OCI-LY7 (cell line): ENCODE data around the gene DGKG. TPM values are rescaled to one million over a fixed set of nuclear protein-coding genes. Genes with fewer than 3 reads are reported as not detected.

ENCODE experiments used
- BruUV-seq: library from RNA; stranded (reverse); fragments of 400-500 nt; replicated peaks from 2 replicates; lab custom pipeline; 2021; lab: Mats Ljungman, UMichigan
- CTCF ChIA-PET: fragments of 300-600 bp; sonication (Branson Sonifier 250); formaldehyde crosslinking; loops from one replicate; lab custom pipeline; 2022; ENCODE audit warnings: antibody characterized with exemption; ENCODE audit not compliant: unreplicated experiment; lab: Charles Lee
- POLR2A ChIA-PET: fragments of 300-600 bp; sonication (Branson Sonifier 250); formaldehyde crosslinking; loops from one replicate; lab custom pipeline; 2022; ENCODE audit warnings: antibody characterized with exemption; lab: Charles Lee
- DNase-seq: peaks from one replicate; pipeline ENCODE4 v3.0.0-alpha.2; 2015; ENCODE audit warnings: low spot score
- H2AFZ ChIP-seq: fragments of 200-600 bp; sonication (generic), shearing (Covaris generic); 2 replicates; pipeline ENCODE4 v1.6.1; 2014; ENCODE audit warnings: mild to moderate bottlenecking, antibody characterized with exemption, low read length, moderate library complexity
- H3K27ac ChIP-seq: fragments of 200-600 bp; sonication (generic); 2 replicates; pipeline ENCODE4 v1.5.1; 2014; ENCODE audit warnings: mixed run types, low read depth, mild to moderate bottlenecking, moderate library complexity, low read length, inconsistent platforms; ENCODE audit not compliant: poor library complexity, severe bottlenecking
- H3K36me3 ChIP-seq: fragments of 200-600 bp; sonication (generic); 2 replicates; pipeline ENCODE4 v1.6.1; 2014; ENCODE audit warnings: mild to moderate bottlenecking, antibody characterized with exemption, low read length, moderate library complexity, mixed read lengths; ENCODE audit not compliant: insufficient read depth
- H3K4me1 ChIP-seq: fragments of 200-600 bp; sonication (generic); 2 replicates; pipeline ENCODE4 v1.5.1; 2014; ENCODE audit warnings: mild to moderate bottlenecking, low read length; ENCODE audit not compliant: insufficient read depth, poor library complexity, severe bottlenecking
- H3K4me2 ChIP-seq: fragments of 200-600 bp; sonication (generic); 2 replicates; pipeline ENCODE4 v1.6.1; 2014; ENCODE audit warnings: mild to moderate bottlenecking, low read length
- H3K4me3 ChIP-seq: fragments of 200-600 bp; sonication (generic); 2 replicates; pipeline ENCODE4 v1.5.1; 2014; ENCODE audit warnings: mild to moderate bottlenecking, low read depth, low read length; ENCODE audit not compliant: poor library complexity, severe bottlenecking
- H3K79me2 ChIP-seq: fragments of 200-600 bp; sonication (generic); 2 replicates; pipeline ENCODE4 v1.6.1; 2016; ENCODE audit warnings: low read depth, mild to moderate bottlenecking, low read length, moderate library complexity, mixed read lengths; ENCODE audit not compliant: insufficient read depth
- H3K9me2 ChIP-seq: fragments of 200-600 bp; sonication (generic); 2 replicates; pipeline ENCODE4 v1.6.1; 2016; ENCODE audit warnings: mild to moderate bottlenecking, low read length, mixed read lengths; ENCODE audit not compliant: insufficient read depth
- H3K9me3 ChIP-seq: fragments of 200-600 bp; sonication (generic); 2 replicates; pipeline ENCODE4 v1.6.1; 2014; ENCODE audit warnings: mild to moderate bottlenecking, mixed run types, low read length, mixed read lengths
- H4K20me1 ChIP-seq: fragments of 200-600 bp; sonication (generic); 2 replicates; pipeline ENCODE4 v1.6.1; 2014; ENCODE audit warnings: mild to moderate bottlenecking, antibody characterized with exemption, low read length, moderate library complexity, mixed read lengths; ENCODE audit not compliant: insufficient read depth
- CTCF ChIP-seq: fragments of 200-600 bp; sonication (generic); conservative IDR thresholded peaks from 2 replicates; pipeline ENCODE4 v1.5.1; 2014; ENCODE audit warnings: mild to moderate bottlenecking, antibody characterized with exemption, low read length, moderate library complexity, mixed read lengths
- EZH2phosphoT487 ChIP-seq: fragments of 200-600 bp; sonication (generic); IDR thresholded peaks from 2 replicates; pipeline ENCODE4 v1.6.1; 2018; ENCODE audit warnings: low read depth, borderline replicate concordance, mild to moderate bottlenecking, mixed run types, antibody characterized with exemption, low read length, moderate library complexity, mixed read lengths
- intact Hi-C: fragments of 100-400 bp; cut with micrococcal nuclease; formaldehyde crosslinking; loops from one replicate; pipeline ENCODE4 v1.10.0; 2022; ENCODE audit not compliant: unreplicated experiment
- total RNA-seq, 2 experiments: library from RNA; depleted of rRNA in 1 of 2; stranded (reverse); fragments of >200 nt in 1 of 2; shearing (Covaris generic) in 1 of 2; gene quantifications; 2 replicates each; pipeline ENCODE4 v1.2.3, GENCODE V29; 2014 to 2022

Gene DGKG
- total RNA-seq, 2 experiments from 2014 or later: 0.06 TPM; not detected in 1

GRCh38 chr3:186284661-186285060 lies 77.4 kb downstream of the DGKG start:
- Histone ChIP-seq H3K4me2 (no peak overlapping the region), H3K27ac (no peak overlapping the region), H4K20me1 (no peaks in the 10 kb centered on the region), H3K4me1 (peaks cover 3% of the 10 kb centered on the region), H3K9me3 (no peaks in the 10 kb centered on the region), H3K9me2 (no peaks in the 10 kb centered on the region), H3K4me3 (no peak overlapping the region), H2AFZ (no peak overlapping the region), H3K79me2 (no peaks in the 10 kb centered on the region), H3K36me3 (no peaks in the 10 kb centered on the region)
- TF ChIP-seq CTCF (no peak), EZH2phosphoT487 (no peak)
- intact Hi-C loops: no loop called here
- no TSS peak for BruUV-seq
- ChIA-PET POLR2A (no interaction called here), CTCF (no interaction called here)
- DNase-seq: no peak

DNA sequence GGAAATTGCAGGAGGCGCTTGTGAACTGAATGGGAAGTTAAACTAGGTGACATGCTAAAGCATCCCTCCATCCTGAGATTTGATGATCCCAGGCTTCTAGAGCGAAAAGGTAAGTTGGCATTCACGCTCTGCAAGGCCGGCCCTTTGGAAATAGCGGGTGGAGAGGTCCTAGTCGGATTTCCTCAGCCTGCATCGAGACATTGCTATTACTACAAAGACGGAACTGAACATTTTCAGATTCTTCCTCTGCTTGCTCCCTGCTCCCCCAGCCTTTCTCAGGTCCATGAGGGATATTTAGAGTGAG lies 77.7 kb downstream of the DGKG start:
- Histone ChIP-seq H3K79me2 (no peaks in the 10 kb centered on the region), H4K20me1 (no peaks in the 10 kb centered on the region), H3K36me3 (no peaks in the 10 kb centered on the region), H3K27ac (no peak overlapping the region), H3K4me1 (peaks cover 3% of the 10 kb centered on the region), H3K9me3 (no peaks in the 10 kb centered on the region), H3K4me2 (no peak overlapping the region), H2AFZ (no peak overlapping the region), H3K9me2 (no peaks in the 10 kb centered on the region), H3K4me3 (no peak overlapping the region)
- TF ChIP-seq CTCF (no peak), EZH2phosphoT487 (no peak)
- intact Hi-C loops: no loop called here
- ChIA-PET POLR2A (no interaction called here), CTCF (no interaction called here)
- BruUV-seq: no TSS peak
- no peak for DNase-seq

DNA sequence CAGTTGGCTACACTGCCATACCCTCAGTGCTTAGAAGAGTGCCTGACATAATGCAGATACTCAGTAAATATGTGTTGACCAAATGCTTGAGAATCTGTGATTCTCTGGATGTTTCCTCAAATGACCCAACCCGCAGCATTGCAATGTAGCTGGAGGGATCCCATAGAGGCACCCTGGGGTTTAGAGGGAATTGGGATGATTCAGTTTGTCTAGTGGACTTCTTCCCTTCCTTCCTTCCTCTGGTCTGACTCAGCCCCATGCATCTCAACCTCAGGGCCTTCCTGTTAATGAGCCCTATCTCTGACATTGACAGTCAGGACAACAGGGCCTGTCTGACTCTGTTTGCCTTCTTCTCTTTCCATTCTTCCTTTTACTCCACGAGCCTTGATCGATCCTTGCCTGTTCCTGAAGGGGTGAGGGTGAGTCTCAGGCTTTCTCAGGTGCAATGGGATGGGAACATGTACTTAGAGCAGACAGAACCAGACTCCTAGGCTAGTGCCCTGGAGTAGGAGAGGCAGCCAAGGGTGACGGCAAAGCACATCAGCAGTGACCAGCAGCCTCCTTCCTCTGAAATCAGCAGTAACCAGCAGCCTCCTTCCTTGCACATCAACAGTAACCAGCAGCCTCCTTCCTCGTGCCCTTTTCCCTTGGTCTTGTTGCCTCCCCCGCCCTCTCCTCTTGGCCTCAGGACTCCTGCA lies 78.2 kb downstream of the DGKG start:
- Histone ChIP-seq H3K27ac (no peak overlapping the region), H3K79me2 (no peaks in the 10 kb centered on the region), H3K4me1 (peaks cover 3% of the 10 kb centered on the region), H3K9me3 (no peaks in the 10 kb centered on the region), H3K36me3 (no peaks in the 10 kb centered on the region), H3K4me3 (no peak overlapping the region), H3K9me2 (no peaks in the 10 kb centered on the region), H2AFZ (no peak overlapping the region), H3K4me2 (no peak overlapping the region), H4K20me1 (no peaks in the 10 kb centered on the region)
- intact Hi-C loops: no loop called here
- ChIA-PET POLR2A (no interaction called here), CTCF (no interaction called here)
- TF ChIP-seq EZH2phosphoT487: no peak
- BruUV-seq: no TSS peak
- no peak for DNase-seq
